PC-3 (cell line): Measurements from ENCODE around the gene RGS12. TPM values are rescaled to one million over a fixed set of nuclear protein-coding genes. Genes with fewer than 3 reads are reported as not detected.

Source experiments
- ATAC-seq: fragments of 200-7000 bp; cut with Tn5 transposase; 2 replicates; pipeline ENCODE4 v1.9.1; 2020; ENCODE audit warnings: mild to moderate bottlenecking, moderate library complexity
- BruUV-seq: library from RNA; stranded (reverse); fragments of 400-500 nt; replicated peaks from 2 replicates; lab custom pipeline; 2021; lab: Mats Ljungman, UMichigan
- CTCF ChIA-PET: fragments of 300-600 bp; sonication (Branson Sonifier 250); formaldehyde crosslinking; loops from one replicate; lab custom pipeline; 2022; ENCODE audit warnings: antibody characterized with exemption; lab: Charles Lee
- POLR2A ChIA-PET: fragments of 300-600 bp; sonication (Branson Sonifier 250); formaldehyde crosslinking; loops from one replicate; lab custom pipeline; 2022; ENCODE audit warnings: antibody characterized with exemption; ENCODE audit not compliant: unreplicated experiment; lab: Charles Lee
- DNase-seq: peaks from one replicate; pipeline ENCODE4 v3.0.0-alpha.2; 2015
- H2AFZ ChIP-seq: fragments of 300-600 bp; sonication (generic); 2 replicates; pipeline ENCODE4 v1.6.0; 2016; ENCODE audit warnings: antibody characterized with exemption, low read length
- H3F3A ChIP-seq: fragments of 300-600 bp; sonication (generic); one replicate; pipeline ENCODE4 v1.6.0; 2017; ENCODE audit warnings: antibody characterized with exemption, low read length, control low read depth, mild to moderate bottlenecking; ENCODE audit not compliant: unreplicated experiment
- H3K27ac ChIP-seq: fragments of 300-600 bp; sonication (generic); 2 replicates; pipeline ENCODE4 v1.5.1; 2016; ENCODE audit warnings: mild to moderate bottlenecking, low read length
- H3K27me3 ChIP-seq: fragments of 300-600 bp; sonication (generic); 2 replicates; pipeline ENCODE4 v1.6.1; 2016; ENCODE audit warnings: low read length, mixed read lengths
- H3K36me3 ChIP-seq: fragments of 300-600 bp; sonication (generic); 2 replicates; pipeline ENCODE4 v1.6.1; 2016; ENCODE audit warnings: low read depth, mixed run types, low read length, mixed read lengths
- H3K4me1 ChIP-seq: fragments of 300-600 bp; sonication (generic); 2 replicates; pipeline ENCODE4 v1.5.1; 2016; ENCODE audit warnings: low read length; ENCODE audit not compliant: insufficient read depth
- H3K4me2 ChIP-seq: fragments of 300-600 bp; sonication (generic); 2 replicates; pipeline ENCODE4 v1.6.0; 2016; ENCODE audit warnings: low read length
- H3K4me3 ChIP-seq: fragments of 300-600 bp; sonication (generic); 2 replicates; pipeline ENCODE4 v1.5.1; 2016; ENCODE audit warnings: mild to moderate bottlenecking, low read length, mixed read lengths
- H3K79me2 ChIP-seq: fragments of 300-600 bp; sonication (generic); 2 replicates; pipeline ENCODE4 v1.6.1; 2017; ENCODE audit warnings: low read length, mixed read lengths
- H3K9ac ChIP-seq: fragments of 300-600 bp; sonication (generic); 2 replicates; pipeline ENCODE4 v1.6.0; 2016; ENCODE audit warnings: mild to moderate bottlenecking, low read length
- H3K9me2 ChIP-seq: fragments of 300-600 bp; sonication (generic); replicated peaks from 2 replicates; pipeline ENCODE4 v1.6.1; 2016; ENCODE audit warnings: mixed run types, low read length, mixed read lengths
- H3K9me3 ChIP-seq: fragments of 300-600 bp; sonication (generic); 2 replicates; pipeline ENCODE4 v1.6.1; 2016; ENCODE audit warnings: low read length, mixed read lengths
- H4K20me1 ChIP-seq: fragments of 300-600 bp; sonication (generic); 2 replicates; pipeline ENCODE4 v1.6.1; 2016; ENCODE audit warnings: low read length, mixed read lengths
- CTCF ChIP-seq: fragments of 300-600 bp; sonication (generic); conservative IDR thresholded peaks from 2 replicates; pipeline ENCODE4 v1.5.1; 2017; ENCODE audit warnings: antibody characterized with exemption, low read depth, mild to moderate bottlenecking, low read length
- EZH2 ChIP-seq: fragments of 300-600 bp; sonication (generic); IDR thresholded peaks from one replicate; pipeline ENCODE4 v1.6.1; 2017; ENCODE audit warnings: antibody characterized with exemption, mild to moderate bottlenecking, low read length; ENCODE audit not compliant: unreplicated experiment
- EZH2phosphoT487 ChIP-seq: fragments of 300-600 bp; sonication (generic); IDR thresholded peaks from 2 replicates; pipeline ENCODE4 v1.6.1; 2018; ENCODE audit warnings: mild to moderate bottlenecking, antibody characterized with exemption, low read length, borderline replicate concordance
- intact Hi-C: fragments of 100-400 bp; cut with micrococcal nuclease; formaldehyde crosslinking; loops from 2 replicates; pipeline ENCODE4 v1.9.0; 2023
- total RNA-seq: library from RNA; depleted of rRNA; stranded (reverse); fragments of >200 nt; gene quantifications from 2 replicates; pipeline ENCODE4 v1.2.3, GENCODE V29; 2014

The RGS12 gene
- total RNA-seq, 1 experiment from 2014 or later: 10.3 TPM

DNA sequence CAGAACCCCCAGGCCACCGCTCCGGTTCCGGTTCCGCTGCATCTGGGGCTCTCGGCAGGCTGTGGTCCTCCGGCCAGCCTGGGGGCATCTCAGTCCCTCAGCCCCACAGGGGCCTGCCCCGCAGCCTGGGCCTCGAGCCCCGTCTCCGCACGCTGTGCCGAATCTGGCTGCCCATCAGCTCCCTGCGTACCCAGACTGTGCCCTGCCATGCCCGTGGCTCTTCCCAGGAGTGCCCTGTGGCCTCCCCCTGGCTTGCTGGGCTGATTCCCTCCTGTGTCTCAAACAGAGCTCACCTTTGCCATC lies 44.7 kb upstream of the RGS12 start:
- ChIA-PET CTCF (no interaction called here), POLR2A (no interaction called here)
- H3K4me3 ChIP-seq: no peak overlapping the region
- H3K9me2 ChIP-seq: no peaks in the 10 kb centered on the region
- BruUV-seq: no TSS peak
- H3K27me3 ChIP-seq: no peaks in the 10 kb centered on the region
- ATAC-seq: no peak
- no peaks in the 10 kb centered on the region for H4K20me1 ChIP-seq
- no peaks in the 10 kb centered on the region for H3F3A ChIP-seq
- no peaks in the 10 kb centered on the region for H3K79me2 ChIP-seq
- H3K36me3 ChIP-seq: no peaks in the 10 kb centered on the region
- intact Hi-C loops: no loop called here
- H3K9me3 ChIP-seq: no peaks in the 10 kb centered on the region
- H3K4me1 ChIP-seq: no peaks in the 10 kb centered on the region
- no peak overlapping the region for H3K9ac ChIP-seq
- no peak for DNase-seq
- H2AFZ ChIP-seq: no peak overlapping the region
- H3K4me2 ChIP-seq: no peak overlapping the region
- no peak overlapping the region for H3K27ac ChIP-seq
- TF ChIP-seq CTCF: no peak
- no peak for TF ChIP-seq EZH2phosphoT487
- no peak for TF ChIP-seq EZH2

- Histone ChIP-seq H3K9me3 (no peaks in the 10 kb centered on the region), H3K4me3 (no peak within 1 kb of the TSS), H3K9ac (no peak within 1 kb of the TSS), H2AFZ (no peak within 1 kb of the TSS), H3K4me1 (no peaks in the 10 kb centered on the region), H4K20me1 (no peaks in the 10 kb centered on the region), H3K27me3 (no peaks in the 10 kb centered on the region), H3K27ac (no peak within 1 kb of the TSS), H3K9me2 (no peaks in the 10 kb centered on the region), H3K4me2 (no peak within 1 kb of the TSS), H3K36me3 (no peaks in the 10 kb centered on the region), H3F3A (no peaks in the 10 kb centered on the region), H3K79me2 (no peaks in the 10 kb centered on the region)
- TF ChIP-seq EZH2phosphoT487 (no peak), CTCF (no peak), EZH2 (no peak)
- CTCF ChIA-PET: no interaction called here
- BruUV-seq: no TSS peak
- no peak for ATAC-seq
- intact Hi-C loops: no loop called here
- POLR2A ChIA-PET: no interaction called here
- no peak for DNase-seq
Measured at GRCh38 chr4:3248811-3249661, 43.8 kb upstream of the RGS12 start, which contains the start of gene MSANTD1. Gene MSANTD1 (plus strand): TSS chr4:3249159. CDS start chr4:3249223, 64 bp downstream.

DNA sequence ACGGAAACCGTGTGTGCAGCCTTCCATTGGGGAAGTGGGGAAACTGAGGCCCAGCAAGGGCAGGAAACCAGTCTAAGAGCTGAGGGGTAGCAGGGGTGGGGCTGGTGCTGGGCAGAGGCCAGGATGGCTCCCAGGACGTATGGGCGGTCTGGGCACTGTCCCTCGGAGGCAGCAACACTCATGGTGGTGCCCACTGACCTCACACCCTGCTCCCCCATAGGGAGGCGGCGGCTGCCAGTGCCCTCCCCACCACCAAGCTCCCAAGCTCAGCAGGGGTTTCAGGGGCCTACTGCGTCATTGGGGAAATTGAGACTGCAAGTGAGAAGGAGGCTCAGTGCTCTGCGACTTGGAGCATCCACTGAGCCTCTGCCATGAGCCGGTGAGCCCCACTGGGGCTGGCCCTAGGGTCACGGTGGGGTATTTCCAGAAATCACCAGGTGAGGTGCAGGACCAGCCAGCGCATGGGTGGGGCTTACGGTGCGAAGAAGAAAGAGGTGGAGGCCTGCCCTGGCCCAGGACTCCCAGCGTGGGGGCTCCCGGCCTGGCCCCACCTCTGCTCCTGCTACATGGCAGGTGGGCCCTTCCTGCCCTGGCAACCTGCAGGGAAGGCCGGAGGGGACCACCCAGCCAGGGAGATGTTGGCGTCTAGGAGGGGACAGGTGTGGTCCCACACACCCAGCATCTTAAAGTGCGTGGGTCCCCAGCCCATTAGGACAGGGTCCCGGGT lies 42.9 kb upstream of the RGS12 start:
- no peaks in the 10 kb centered on the region for H3K36me3 ChIP-seq
- ChIA-PET POLR2A (no interaction called here), CTCF (no interaction called here)
- no peaks in the 10 kb centered on the region for H4K20me1 ChIP-seq
- H3K9me3 ChIP-seq: no peaks in the 10 kb centered on the region
- H3K9me2 ChIP-seq: no peaks in the 10 kb centered on the region
- no peaks in the 10 kb centered on the region for H3F3A ChIP-seq
- intact Hi-C loops: no loop called here
- no TSS peak for BruUV-seq
- DNase-seq (no peak), ATAC-seq (no peak)
- no peak overlapping the region for H3K4me3 ChIP-seq
- no peaks in the 10 kb centered on the region for H3K4me1 ChIP-seq
- H3K4me2 ChIP-seq: no peak overlapping the region
- H3K27ac ChIP-seq: no peak overlapping the region
- H3K79me2 ChIP-seq: no peaks in the 10 kb centered on the region
- TF ChIP-seq EZH2: no peak
- TF ChIP-seq CTCF: no peak
- TF ChIP-seq EZH2phosphoT487: no peak
- no peak overlapping the region for H2AFZ ChIP-seq
- H3K9ac ChIP-seq: no peak overlapping the region
- H3K27me3 ChIP-seq: no peaks in the 10 kb centered on the region
